ENCODE results near the gene SUPT5H. TPM values are rescaled to one million over a fixed set of nuclear protein-coding genes. Genes with fewer than 3 reads are reported as not detected.
A peak's percentile ranks its signal among the peaks of the same experiment; 100 is the strongest.

Gene SUPT5H
- total RNA-seq, 1 donor from 2014 or later = 91.4 TPM

GRCh38 chr19:39438270-39438934 is 7.0 kb upstream of the SUPT5H start:
- Histone ChIP-seq H3K4me3 (no peak overlapping the region), H3K4me1 (peaks cover 36% of the 10 kb centered on the region), H3K27me3 (ENCODE audit: low read depth) (peaks cover 4% of the 10 kb centered on the region), H3K9me3 (replicated peaks) (no peaks in the 10 kb centered on the region), H3K27ac (replicated peaks) (no peak overlapping the region), H3K36me3 (peaks cover 14% of the 10 kb centered on the region)
- TF ChIP-seq CTCF (IDR thresholded peaks at IDR 0.05; ENCODE audit: borderline replicate concordance) = no peak
- no peak for DNase-seq
- intact Hi-C loops (cut with micrococcal nuclease) = no loop called here

DNA sequence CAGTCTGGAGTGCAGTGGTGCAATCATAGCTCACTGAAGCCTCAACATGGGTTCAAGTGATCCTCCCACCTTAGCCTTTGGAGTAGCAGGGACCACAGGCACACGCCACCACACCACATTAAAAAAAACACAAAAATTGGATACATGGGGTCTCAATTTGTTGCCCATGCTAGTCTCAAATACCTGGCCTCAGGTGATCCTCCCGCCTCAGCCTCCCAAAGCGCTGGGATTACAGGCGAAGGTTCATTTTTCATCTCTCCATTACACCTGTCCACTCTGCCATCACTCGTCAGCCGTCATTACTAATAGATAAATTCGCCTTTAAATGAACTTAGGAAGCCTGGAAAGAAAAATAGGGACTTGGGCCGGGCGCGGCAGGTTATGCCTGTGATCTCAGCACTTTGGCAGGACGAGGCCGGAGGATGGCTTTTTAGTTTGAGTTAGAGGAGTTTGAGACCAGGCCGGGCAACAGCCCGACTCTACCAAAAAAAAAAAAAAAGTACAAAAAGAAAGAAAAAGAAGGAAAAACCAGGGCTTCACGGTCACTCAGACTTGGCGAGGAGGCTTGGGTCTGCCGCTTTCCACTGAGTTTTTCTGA is 685 bp upstream of the SUPT5H start:
- no peaks in the 10 kb centered on the region for H3K9me3 ChIP-seq (replicated peaks)
- peak overlapping the region; percentile 94 for H3K27ac ChIP-seq (replicated peaks)
- H3K4me1 ChIP-seq = peaks cover 58% of the 10 kb centered on the region
- peaks cover 13% of the 10 kb centered on the region for H3K36me3 ChIP-seq
- H3K4me3 ChIP-seq = peak overlapping the region; percentile 99
- no peak for DNase-seq
- intact Hi-C loops (cut with micrococcal nuclease) = no loop called here
- TF ChIP-seq CTCF (IDR thresholded peaks at IDR 0.05; ENCODE audit: borderline replicate concordance) = no peak
- no peaks in the 10 kb centered on the region for H3K27me3 ChIP-seq (ENCODE audit: low read depth)

DNA sequence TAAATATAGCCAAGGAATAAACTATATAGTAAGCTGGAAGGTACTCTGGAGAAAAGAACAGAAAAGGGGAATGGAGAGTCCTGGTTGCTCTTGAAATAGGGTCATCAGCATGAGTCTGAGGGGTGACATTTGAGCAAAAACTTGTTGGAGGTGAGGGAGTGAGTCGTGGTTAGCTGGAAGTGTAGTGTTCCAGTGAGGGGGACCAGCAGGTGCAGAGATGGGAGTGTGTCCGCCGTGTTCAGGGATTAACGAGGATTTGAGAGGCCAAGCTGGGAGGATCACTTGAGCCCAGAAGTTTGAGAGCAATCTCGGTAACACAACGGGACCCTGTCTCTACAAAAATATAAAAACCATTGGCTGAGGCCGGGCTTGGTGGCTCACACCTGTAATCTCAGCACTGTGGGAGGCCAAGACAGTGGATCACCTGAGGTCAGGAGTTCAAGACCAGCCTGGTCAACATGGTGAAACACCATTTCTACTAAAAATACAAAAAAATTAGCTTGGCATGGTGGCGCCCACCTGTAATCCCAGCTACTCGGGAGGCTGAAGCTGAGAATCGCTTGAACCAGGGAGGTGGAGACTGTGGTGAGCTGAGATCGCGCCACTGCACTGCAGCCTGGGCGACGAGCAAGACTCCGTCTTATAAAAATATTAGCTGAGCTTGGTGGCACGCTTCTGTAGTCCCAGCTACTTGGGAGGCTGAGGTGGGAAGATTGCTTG is 1.1 kb downstream of the SUPT5H start:
- no peak for DNase-seq
- Histone ChIP-seq H3K36me3 (peaks cover 13% of the 10 kb centered on the region), H3K4me1 (peaks cover 71% of the 10 kb centered on the region), H3K4me3 (peak overlapping the region; percentile 99), H3K9me3 (replicated peaks) (no peaks in the 10 kb centered on the region), H3K27ac (replicated peaks) (peak overlapping the region; percentile 94), H3K27me3 (ENCODE audit: low read depth) (no peaks in the 10 kb centered on the region)
- intact Hi-C loops (cut with micrococcal nuclease) = no loop called here
- no peak for TF ChIP-seq CTCF (IDR thresholded peaks at IDR 0.05; ENCODE audit: borderline replicate concordance)

DNA sequence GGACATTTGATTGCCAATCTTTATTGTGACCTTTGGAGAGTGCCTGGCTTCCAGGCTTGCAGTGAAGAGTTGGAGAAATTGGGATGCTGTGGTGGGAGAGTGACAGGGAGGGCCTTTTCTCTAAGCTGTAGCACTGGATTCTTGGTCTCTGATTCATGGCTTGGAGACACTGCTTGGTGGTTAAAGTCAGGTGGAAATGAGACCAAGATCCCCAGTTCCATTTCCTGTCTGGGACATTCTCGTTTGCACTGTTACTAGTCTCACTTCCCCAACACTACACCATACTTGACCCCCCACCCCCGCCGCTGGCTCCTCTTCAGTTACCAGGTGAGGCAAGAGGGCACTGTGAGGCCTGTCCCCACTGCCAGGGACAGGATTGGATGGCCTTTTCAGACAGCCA is 2.9 kb downstream of the SUPT5H start:
- intact Hi-C loops (cut with micrococcal nuclease) = no loop called here
- H3K27ac ChIP-seq (replicated peaks) = no peak overlapping the region

More for the DNA sequence above, 2.9 kb downstream of the SUPT5H start:
- peaks cover 82% of the 10 kb centered on the region for H3K4me1 ChIP-seq
- H3K9me3 ChIP-seq (replicated peaks) = no peaks in the 10 kb centered on the region
- DNase-seq = no peak
- no peak for TF ChIP-seq CTCF (IDR thresholded peaks at IDR 0.05; ENCODE audit: borderline replicate concordance)
- no peaks in the 10 kb centered on the region for H3K27me3 ChIP-seq (ENCODE audit: low read depth)
- H3K4me3 ChIP-seq = no peak overlapping the region
- H3K36me3 ChIP-seq = peaks cover 20% of the 10 kb centered on the region
